Renal pelvis (tissue), 3 donors: ENCODE data around the gene TRIML1. TPM values are rescaled to one million over a fixed set of nuclear protein-coding genes. Genes with fewer than 3 reads are reported as not detected.

Experiments used
- polyA plus RNA-seq, 3 donors: library from polyadenylated mRNA; unstranded; fragments of 120-200 nt; gene quantifications; one replicate each; pipeline ENCODE4 v1.2.1, GENCODE V29; 2013; ENCODE audit not compliant: insufficient read length in 3 of 3

TRIML1 gene
- polyA plus RNA-seq, 3 donors, result not detected

Other genes starting within 250 kb of the TRIML1 start
- 1 to 10 TPM; 1.4 to 1.7 (median 1.5) TPM for gene ZFP42, start 143.7 kb upstream of the TRIML1 start, polyA plus RNA-seq
- gene TRIML2, start 29.8 kb upstream of the TRIML1 start, polyA plus RNA-seq, result under 1 TPM in 1 of 3 donors, not detected in 2; 0.51 TPM